Kidney (tissue), 14 donors: ENCODE data around the gene MEIS2. TPM values are rescaled to one million over a fixed set of nuclear protein-coding genes. Genes with fewer than 3 reads are reported as not detected.

Experiments
- DNase-seq, 5 donors: peaks; one replicate each; pipeline ENCODE4 v3.0.0-alpha.2; 2013 to 2020
- FAIRE-seq: peaks from 2 replicates; lab custom pipeline; 2012; peaks lifted over from hg19 to GRCh38; lab: Jason Lieb, UNC
- H3K27ac ChIP-seq, 2 donors: one replicate each; pipeline ENCODE4 v1.7.0; 2013; ENCODE audit warnings: low read depth in 2 of 2, low read length in 2 of 2, inconsistent platforms in 1 of 2
- H3K27me3 ChIP-seq: one replicate; pipeline ENCODE4 v1.7.1; 2013; ENCODE audit warnings: low read length, inconsistent platforms; ENCODE audit not compliant: control insufficient read depth, insufficient read depth
- H3K36me3 ChIP-seq, 3 donors: one replicate each; pipeline versions ENCODE4 v1.7.0 to v1.7.1; 2013; ENCODE audit warnings: low read length in 3 of 3, control low read depth in 1 of 3, inconsistent platforms in 1 of 3; ENCODE audit not compliant: insufficient read depth in 3 of 3, control insufficient read depth in 2 of 3
- H3K4me1 ChIP-seq, 3 donors: one replicate each; pipeline versions ENCODE4 v1.7.0 to v1.7.1; 2013; ENCODE audit warnings: low read length in 3 of 3, inconsistent platforms in 1 of 3, low read depth in 1 of 3; ENCODE audit not compliant: control insufficient read depth in 2 of 3, insufficient read depth in 2 of 3
- H3K4me3 ChIP-seq, 3 donors: one replicate each; pipeline versions ENCODE4 v1.7.0 to v1.8.1; 2013; ENCODE audit warnings: low read length in 3 of 3, control low read depth in 1 of 3, inconsistent platforms in 1 of 3
- H3K9ac ChIP-seq, 3 donors: one replicate each; pipeline versions ENCODE4 v1.7.0 to v1.7.1; 2013; ENCODE audit warnings: low read length in 3 of 3, control low read depth in 1 of 3, inconsistent platforms in 1 of 3
- H3K9me3 ChIP-seq, 3 donors: one replicate each; pipeline versions ENCODE4 v1.7.0 to v1.7.1; 2013; ENCODE audit warnings: low read length in 3 of 3, control low read depth in 1 of 3, inconsistent platforms in 1 of 3; ENCODE audit not compliant: control insufficient read depth in 2 of 3, insufficient read depth in 1 of 3
- intact Hi-C: fragments of 100-400 bp; cut with DNase I; formaldehyde crosslinking; loops from one replicate; pipeline ENCODE4 v1.11.1; 2022
- polyA plus RNA-seq: library from polyadenylated mRNA; stranded (reverse); fragments of 350-450 nt; fragmentation: Illumina TruSeq; extraction: RNeasy Lipid Tissue Mini Kit (QIAGEN cat#74804); gene quantifications from one replicate; pipeline ENCODE4 v1.2.3, GENCODE V29; 2014; ENCODE audit warnings: low read depth, low replicate concordance; ENCODE audit not compliant: insufficient read depth
- total RNA-seq: library from RNA; stranded (reverse); fragmentation: NEBNext Ultra II Directional; extraction: Animal tissue kit (Norgen Biotek cat#: 25700); gene quantifications from one replicate; pipeline ENCODE4 v1.2.1, GENCODE V29; 2021
- TF ChIP-seq, protein P1 (sequence below): IDR thresholded peaks from 3 replicates; pipeline ENCODE4 v1.5.1; 2012; ENCODE audit warnings: mild to moderate bottlenecking, moderate library complexity, borderline replicate concordance; ENCODE audit not compliant: insufficient read depth; ENCODE audit errors: extremely low read depth
- donor health status: control.
- donor health status: control.
- donor health status: control.
- donor health status: control.
- donor health status: control.
- donor health status: DM: yes; HTN: yes; CAD: no.
- donor health status: Normal renal cell carcinoma (clear cell type).

The MEIS2 gene
- total and polyA plus RNA-seq, 2 donors from 2014 or later = 14.7 to 50.9 TPM

DNA sequence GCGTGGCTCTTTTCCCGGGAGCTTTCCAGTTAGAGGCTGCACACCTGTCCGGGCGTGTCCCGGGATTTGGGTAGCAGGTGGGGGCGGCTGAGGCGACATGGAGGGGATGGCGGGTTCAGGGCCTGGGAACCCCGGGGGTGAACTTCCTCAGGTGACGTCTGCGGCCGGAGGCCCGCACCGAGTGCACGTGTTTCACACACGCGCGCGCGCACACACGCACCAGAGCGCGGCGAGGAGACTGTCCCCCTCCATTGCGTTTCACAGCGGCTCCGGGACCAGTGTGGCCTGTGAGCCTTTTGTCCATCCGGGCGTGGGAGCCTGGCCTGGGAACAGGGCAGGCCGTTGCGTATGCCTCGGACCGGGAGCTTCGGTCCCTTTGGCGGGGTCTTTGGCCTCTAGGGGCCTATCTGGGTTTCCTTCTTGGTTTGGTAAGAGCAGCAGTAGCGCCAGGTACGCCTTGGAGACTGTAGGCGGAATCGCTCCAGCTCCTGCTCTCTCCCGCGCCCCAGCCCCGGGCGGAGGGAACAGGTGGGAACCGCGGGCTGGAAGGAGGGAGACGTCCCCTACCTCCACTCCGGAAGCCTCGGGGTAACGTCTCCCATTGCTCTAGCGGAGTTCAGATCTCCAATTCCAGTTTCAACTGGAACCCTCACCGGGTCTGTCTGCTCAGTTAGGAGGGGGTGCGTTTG is 220.0 kb downstream of the MEIS2 start:
- FAIRE-seq = no peak
- intact Hi-C loops = loop anchor here (10.0 kb wide), 1 partner anchor 224 kb away; the partner anchor contains the start of gene MEIS2
- Histone ChIP-seq H3K27me3 (peaks cover 20% of the 10 kb centered on the region), H3K9me3 (no peaks in the 10 kb centered on the region), H3K27ac (no peak overlapping the region), H3K9ac (peak overlapping the region in 1 of 3 donors; percentile 15), H3K4me1 (peaks cover 0 to 11% (median 8%) of the 10 kb centered on the region in 3 donors), H3K4me3 (peak overlapping the region in 1 of 3 donors; percentile 22), H3K36me3 (no peaks in the 10 kb centered on the region)
- TF ChIP-seq, protein P1, sequence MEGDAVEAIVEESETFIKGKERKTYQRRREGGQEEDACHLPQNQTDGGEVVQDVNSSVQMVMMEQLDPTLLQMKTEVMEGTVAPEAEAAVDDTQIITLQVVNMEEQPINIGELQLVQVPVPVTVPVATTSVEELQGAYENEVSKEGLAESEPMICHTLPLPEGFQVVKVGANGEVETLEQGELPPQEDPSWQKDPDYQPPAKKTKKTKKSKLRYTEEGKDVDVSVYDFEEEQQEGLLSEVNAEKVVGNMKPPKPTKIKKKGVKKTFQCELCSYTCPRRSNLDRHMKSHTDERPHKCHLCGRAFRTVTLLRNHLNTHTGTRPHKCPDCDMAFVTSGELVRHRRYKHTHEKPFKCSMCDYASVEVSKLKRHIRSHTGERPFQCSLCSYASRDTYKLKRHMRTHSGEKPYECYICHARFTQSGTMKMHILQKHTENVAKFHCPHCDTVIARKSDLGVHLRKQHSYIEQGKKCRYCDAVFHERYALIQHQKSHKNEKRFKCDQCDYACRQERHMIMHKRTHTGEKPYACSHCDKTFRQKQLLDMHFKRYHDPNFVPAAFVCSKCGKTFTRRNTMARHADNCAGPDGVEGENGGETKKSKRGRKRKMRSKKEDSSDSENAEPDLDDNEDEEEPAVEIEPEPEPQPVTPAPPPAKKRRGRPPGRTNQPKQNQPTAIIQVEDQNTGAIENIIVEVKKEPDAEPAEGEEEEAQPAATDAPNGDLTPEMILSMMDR = no peak
- DNase-seq = peak; percentile 68 to 79 (median 75)

DNA sequence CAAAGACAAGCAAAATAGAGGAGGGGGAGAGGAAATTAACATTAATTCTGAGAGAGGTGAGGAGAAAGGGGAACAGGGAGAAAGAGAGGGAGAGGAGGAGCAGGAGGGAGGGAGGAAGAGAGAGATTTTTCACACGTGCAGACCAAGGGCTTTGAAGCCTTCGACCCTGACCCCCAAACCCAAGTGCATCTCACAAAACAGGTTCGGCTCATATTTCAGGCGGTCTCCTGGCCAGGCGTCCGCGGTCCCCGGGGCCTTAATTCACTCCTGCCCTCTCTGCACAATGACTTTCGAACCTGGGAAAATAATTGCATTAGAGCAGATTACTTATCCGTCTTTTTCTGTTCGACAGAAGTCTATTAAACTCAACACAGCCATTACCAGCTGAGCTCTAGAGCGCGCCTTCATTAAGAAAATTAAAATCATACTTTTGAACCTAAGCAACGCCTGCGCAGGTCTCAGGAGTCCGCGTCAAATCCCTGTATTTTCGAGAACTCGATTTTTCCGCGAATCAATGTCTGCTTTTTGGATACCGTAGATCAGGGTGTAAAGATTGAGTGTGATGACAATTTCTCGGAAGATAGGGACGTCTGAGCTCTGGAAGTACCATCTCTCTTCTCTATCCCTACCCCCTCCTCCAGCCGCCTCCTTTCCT is 220.7 kb downstream of the MEIS2 start:
- intact Hi-C loops = loop anchor here (10.0 kb wide), 1 partner anchor 225 kb away; the partner anchor contains the start of gene MEIS2
- no peaks in the 10 kb centered on the region for H3K9me3 ChIP-seq
- no peak overlapping the region for H3K4me3 ChIP-seq
- no peaks in the 10 kb centered on the region for H3K36me3 ChIP-seq
- H3K4me1 ChIP-seq = peaks cover 0 to 11% (median 8%) of the 10 kb centered on the region in 3 donors
- DNase-seq = peak in 4 of 5 donors; percentile 35 to 65 (median 59)
- TF ChIP-seq, protein P1 = no peak
- no peak overlapping the region for H3K9ac ChIP-seq
- H3K27ac ChIP-seq = no peak overlapping the region
- H3K27me3 ChIP-seq = peaks cover 15% of the 10 kb centered on the region
- FAIRE-seq = no peak

DNA sequence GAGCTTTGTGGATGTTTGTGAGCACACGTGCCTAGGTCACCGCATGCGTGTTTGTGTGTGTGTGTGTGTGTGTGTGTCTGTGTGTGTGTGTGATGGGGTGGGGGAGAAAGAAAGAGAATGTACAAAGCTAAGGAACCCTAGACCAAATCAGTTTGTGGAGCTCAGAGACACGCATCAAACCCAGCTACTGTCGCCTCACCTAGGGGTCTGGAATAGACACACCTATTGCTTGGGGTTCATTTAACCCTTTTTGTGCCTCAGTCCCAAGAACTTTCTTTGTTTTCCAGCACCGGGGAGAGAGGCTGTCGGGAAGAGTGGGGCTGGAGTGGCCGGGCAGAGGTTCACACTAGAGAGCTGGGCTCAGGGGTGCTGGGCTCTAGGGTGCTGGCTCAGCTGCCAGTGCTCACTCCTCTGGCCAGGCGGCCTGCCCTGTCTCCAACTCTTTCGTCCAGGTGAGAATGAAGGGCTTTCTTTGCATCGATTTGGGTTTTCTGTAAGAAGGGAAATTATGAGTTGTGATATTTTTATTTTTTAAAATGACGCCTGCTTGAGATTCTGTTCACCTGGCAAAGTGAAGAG is 221.6 kb downstream of the MEIS2 start:
- Histone ChIP-seq H3K4me1 (peaks cover 0 to 9% (median under 1%) of the 10 kb centered on the region in 3 donors), H3K27me3 (peaks cover 15% of the 10 kb centered on the region), H3K36me3 (no peaks in the 10 kb centered on the region), H3K27ac (no peak overlapping the region), H3K9me3 (no peaks in the 10 kb centered on the region), H3K9ac (peak overlapping the region in 1 of 3 donors; percentile 6), H3K4me3 (peak overlapping the region in 1 of 3 donors; percentile 35)
- FAIRE-seq = no peak
- DNase-seq = no peak
- TF ChIP-seq, protein P1 = no peak
- intact Hi-C loops = no loop called here
